Peyer's patch (tissue), 4 donors: ENCODE results near the gene SPNS3. TPM values are rescaled to one million over a fixed set of nuclear protein-coding genes. Genes with fewer than 3 reads are reported as not detected.
A peak's percentile ranks its signal among the peaks of the same experiment; 100 is the strongest.

Experiments
- DNase-seq, 3 donors: peaks; one replicate each; pipeline ENCODE4 v3.0.0-alpha.2; 2017 to 2019
- H3K27ac ChIP-seq, 4 donors: fragments of 200-600 bp; sonication (generic); one replicate each; pipeline ENCODE4 v1.5.1; 2016 to 2019
- H3K27me3 ChIP-seq, 2 donors: fragments of 200-600 bp; sonication (generic); one replicate each; pipeline ENCODE4 v1.5.1; 2019
- H3K36me3 ChIP-seq, 3 donors: fragments of 200-600 bp; sonication (generic); one replicate each; pipeline ENCODE4 v1.5.1; 2016 to 2019
- H3K4me1 ChIP-seq, 4 donors: fragments of 200-600 bp; sonication (generic); one replicate each; pipeline ENCODE4 v1.5.1; 2016 to 2019
- H3K4me3 ChIP-seq, 4 donors: fragments of 200-600 bp; sonication (generic); 1 replicate in 3 of 4; 2 replicates in 1 of 4; pipeline ENCODE4 v1.5.1; 2016 to 2019; ENCODE audit warnings: mild to moderate bottlenecking in 1 of 4
- H3K9me3 ChIP-seq, 4 donors: fragments of 200-600 bp; sonication (generic); one replicate each; pipeline ENCODE4 v1.5.1; 2016 to 2019; ENCODE audit warnings: mild to moderate bottlenecking in 1 of 4
- POLR2A ChIP-seq, 2 donors: fragments of 450-650 bp; IDR thresholded peaks; one replicate each; pipeline ENCODE4 v1.5.1; 2017; ENCODE audit warnings: antibody characterized with exemption in 2 of 2, mild to moderate bottlenecking in 2 of 2, moderate library complexity in 2 of 2
- total RNA-seq, 4 donors: library from RNA; depleted of rRNA; stranded (reverse); fragments of >200 nt; gene quantifications; one replicate each; pipeline ENCODE4 v1.1.0, GENCODE V29; 2016
- TF ChIP-seq, protein P1 (sequence below), 6 experiments: fragments of 450-650 bp in 4 of 6; fragments of 200-600 bp in 2 of 6; sonication (generic) in 1 of 6; IDR thresholded peaks; one replicate each; pipeline ENCODE4 v1.5.1; 2017 to 2019; ENCODE audit warnings: antibody characterized with exemption in 6 of 6, mild to moderate bottlenecking in 3 of 6, moderate library complexity in 1 of 6

SPNS3 gene
- total RNA-seq, 4 donors from 2014 or later = 1.1 to 2.0 TPM; not detected in 2

DNA sequence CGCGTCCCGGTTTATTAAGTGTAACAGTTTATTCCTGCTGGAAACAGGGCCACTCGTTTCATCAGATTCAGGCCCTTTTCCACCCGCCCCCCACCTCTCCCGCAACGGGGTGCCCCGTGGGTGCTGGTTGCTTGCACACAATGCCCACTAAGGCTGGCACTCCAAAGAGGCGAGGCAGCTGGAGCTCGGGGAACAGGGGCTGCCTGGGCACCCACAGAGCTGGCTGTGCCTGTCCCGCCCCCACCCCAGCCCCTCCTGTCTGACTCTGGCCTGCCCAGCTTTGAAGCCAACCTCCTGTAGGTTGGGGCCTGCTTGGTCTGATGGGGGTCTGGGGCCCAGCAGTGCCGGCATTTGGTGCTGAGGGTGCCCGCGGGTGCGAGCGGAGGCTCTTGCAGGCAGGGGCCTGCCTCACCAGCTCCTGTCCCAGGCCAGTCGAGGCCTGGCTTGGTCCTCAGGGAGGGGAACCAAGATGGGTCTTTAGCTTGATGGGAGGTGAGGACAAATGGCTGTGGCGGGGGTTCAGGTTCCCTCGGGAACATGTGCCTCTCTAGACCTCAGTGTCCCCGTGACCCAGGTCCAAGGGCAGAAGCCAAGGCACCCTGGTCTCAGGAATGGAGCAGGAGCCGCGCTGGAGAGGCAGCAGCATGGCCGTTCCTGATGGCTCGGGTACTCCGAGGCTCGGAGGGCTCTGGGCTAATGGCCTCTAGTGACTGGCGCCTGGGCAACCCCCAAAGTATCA, 101.4 kb downstream of the SPNS3 start:
- Histone ChIP-seq H3K27ac (peak overlapping the region in 2 of 4 donors; percentile 61 to 77), H3K4me3 (no peak overlapping the region), H3K27me3 (no peaks in the 10 kb centered on the region), H3K4me1 (peaks cover 0 to 43% (median 7%) of the 10 kb centered on the region in 4 donors), H3K9me3 (no peaks in the 10 kb centered on the region), H3K36me3 (peaks cover 0 to 22% (median 0%) of the 10 kb centered on the region in 3 donors)
- TF ChIP-seq, protein P1, sequence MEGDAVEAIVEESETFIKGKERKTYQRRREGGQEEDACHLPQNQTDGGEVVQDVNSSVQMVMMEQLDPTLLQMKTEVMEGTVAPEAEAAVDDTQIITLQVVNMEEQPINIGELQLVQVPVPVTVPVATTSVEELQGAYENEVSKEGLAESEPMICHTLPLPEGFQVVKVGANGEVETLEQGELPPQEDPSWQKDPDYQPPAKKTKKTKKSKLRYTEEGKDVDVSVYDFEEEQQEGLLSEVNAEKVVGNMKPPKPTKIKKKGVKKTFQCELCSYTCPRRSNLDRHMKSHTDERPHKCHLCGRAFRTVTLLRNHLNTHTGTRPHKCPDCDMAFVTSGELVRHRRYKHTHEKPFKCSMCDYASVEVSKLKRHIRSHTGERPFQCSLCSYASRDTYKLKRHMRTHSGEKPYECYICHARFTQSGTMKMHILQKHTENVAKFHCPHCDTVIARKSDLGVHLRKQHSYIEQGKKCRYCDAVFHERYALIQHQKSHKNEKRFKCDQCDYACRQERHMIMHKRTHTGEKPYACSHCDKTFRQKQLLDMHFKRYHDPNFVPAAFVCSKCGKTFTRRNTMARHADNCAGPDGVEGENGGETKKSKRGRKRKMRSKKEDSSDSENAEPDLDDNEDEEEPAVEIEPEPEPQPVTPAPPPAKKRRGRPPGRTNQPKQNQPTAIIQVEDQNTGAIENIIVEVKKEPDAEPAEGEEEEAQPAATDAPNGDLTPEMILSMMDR (IDR thresholded peaks at IDR 0.05) = no peak
- no peak for TF ChIP-seq POLR2A (IDR thresholded peaks at IDR 0.05)
- DNase-seq = no peak

- Histone ChIP-seq H3K36me3 (peaks cover 0 to 23% (median 0%) of the 10 kb centered on the region in 3 donors), H3K9me3 (no peaks in the 10 kb centered on the region), H3K27ac (peak overlapping the region in 3 of 4 donors; percentile 57 to 61 (median 60)), H3K27me3 (no peaks in the 10 kb centered on the region), H3K4me1 (peaks cover 0 to 50% (median 7%) of the 10 kb centered on the region in 4 donors), H3K4me3 (peak overlapping the region in 1 of 4 donors; percentile 1)
- TF ChIP-seq POLR2A (IDR thresholded peaks at IDR 0.05) = no peak
- DNase-seq = no peak
Observed at GRCh38 chr17:4535667-4536258, 102.0 kb downstream of the SPNS3 start.

DNA sequence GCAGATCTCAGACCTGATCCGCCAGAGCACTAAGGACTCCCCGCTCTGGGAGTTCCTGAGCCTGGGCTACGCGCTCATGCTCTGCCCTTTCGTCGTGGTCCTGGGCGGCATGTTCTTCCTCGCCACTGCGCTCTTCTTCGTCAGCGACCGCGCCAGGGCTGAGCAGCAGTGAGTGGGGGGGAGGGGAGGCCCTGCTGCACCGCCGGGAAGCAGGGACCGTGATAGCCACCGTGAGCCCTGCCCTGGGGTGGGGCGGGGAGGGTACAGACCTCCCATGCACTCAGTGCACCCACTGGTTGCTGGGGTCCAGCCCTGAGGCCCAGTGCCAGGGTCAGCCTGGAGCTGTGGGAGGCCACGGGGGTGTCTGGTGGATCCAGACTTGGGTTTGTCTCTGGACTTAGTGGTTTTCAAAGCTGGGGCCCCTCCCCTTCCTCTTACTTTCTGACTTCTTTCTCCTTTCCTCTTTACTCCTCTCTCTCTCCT, 102.6 kb downstream of the SPNS3 start:
- no peak for DNase-seq
- peaks cover 0 to 55% (median 9%) of the 10 kb centered on the region in 4 donors for H3K4me1 ChIP-seq
- H3K27me3 ChIP-seq = no peaks in the 10 kb centered on the region
- no peaks in the 10 kb centered on the region for H3K9me3 ChIP-seq
- H3K36me3 ChIP-seq = peaks cover 0 to 26% (median 0%) of the 10 kb centered on the region in 3 donors
- TF ChIP-seq POLR2A (IDR thresholded peaks at IDR 0.05) = no peak
- TF ChIP-seq, protein P1 (IDR thresholded peaks at IDR 0.05) = no peak
- peak overlapping the region in 1 of 4 donors; percentile 1 for H3K4me3 ChIP-seq
- H3K27ac ChIP-seq = peak overlapping the region; percentile 43 to 61 (median 58)

GRCh38 chr17:4536742-4537411, 103.1 kb downstream of the SPNS3 start:
- Histone ChIP-seq H3K27me3 (no peaks in the 10 kb centered on the region), H3K4me3 (no peak overlapping the region), H3K9me3 (no peaks in the 10 kb centered on the region), H3K36me3 (peaks cover 0 to 32% (median 0%) of the 10 kb centered on the region in 3 donors), H3K4me1 (peaks cover 0 to 59% (median 9%) of the 10 kb centered on the region in 4 donors), H3K27ac (peak overlapping the region; percentile 43 to 61 (median 58))
- DNase-seq = no peak
- TF ChIP-seq, protein P1 (IDR thresholded peaks at IDR 0.05) = no peak
- TF ChIP-seq POLR2A (IDR thresholded peaks at IDR 0.05) = no peak

Other genes with a start within 250 kb of the SPNS3 start
- 10 to 100 TPM; 40.8 to 57.1 (median 48.5) TPM for gene ANKFY1, start 170.0 kb upstream of the SPNS3 start, total RNA-seq
- 10 to 100 TPM; 26.4 to 54.1 (median 35.7) TPM for gene UBE2G1, start 67.3 kb upstream of the SPNS3 start, total RNA-seq
- gene SPNS2, start 64.9 kb downstream of the SPNS3 start, total RNA-seq = 10 to 100 TPM; 12.4 to 81.0 (median 31.9) TPM
- gene MYBBP1A, start 121.4 kb downstream of the SPNS3 start, total RNA-seq = 100 to 1,000 TPM in 2 of 4 donors, 10 to 100 TPM in 2; 27.1 to 244 (median 91.2) TPM
- 100 to 1,000 TPM in 2 of 4 donors, 10 to 100 TPM in 2; 26.4 to 199 (median 119) TPM for gene GGT6, start 126.6 kb downstream of the SPNS3 start, total RNA-seq
- 1 to 10 TPM in 1 of 4 donors, not detected in 3; 1.2 TPM for gene SMTNL2, start 150.6 kb downstream of the SPNS3 start, total RNA-seq
- not detected for gene ALOX15, start 207.7 kb downstream of the SPNS3 start, total RNA-seq